Heart right ventricle (tissue), 16 donors: Measurements from ENCODE around the gene NAALADL1. TPM values are rescaled to one million over a fixed set of nuclear protein-coding genes. Genes with fewer than 3 reads are reported as not detected.

Experiments used
- ATAC-seq, 8 donors: fragments of 200-7000 bp; cut with Tn5 transposase; one replicate each; pipeline ENCODE4 v1.9.1; 2020; ENCODE audit warnings: mild to moderate bottlenecking in 8 of 8, moderate library complexity in 8 of 8, moderate number of reproducible peaks in 1 of 8
- DNase-seq, 2 donors: peaks; one replicate each; pipeline ENCODE4 v3.0.0-alpha.2; 2020
- H3K27ac ChIP-seq, 10 donors: fragments of 200-600 bp; sonication (generic) in 2 of 10; one replicate each; pipeline versions ENCODE4 v1.5.0 to v1.8.0; 2020 to 2022; ENCODE audit warnings: mild to moderate bottlenecking in 3 of 10
- H3K27me3 ChIP-seq, 7 donors: fragments of 200-600 bp; one replicate each; pipeline ENCODE4 v1.8.0; 2021 to 2022; ENCODE audit warnings: mild to moderate bottlenecking in 2 of 7
- H3K36me3 ChIP-seq, 9 donors: fragments of 200-600 bp; sonication (generic) in 1 of 9; one replicate each; pipeline versions ENCODE4 v1.5.0 to v1.8.0; 2020 to 2022; ENCODE audit warnings: mild to moderate bottlenecking in 2 of 9
- H3K4me1 ChIP-seq, 9 donors: fragments of 200-600 bp; sonication (generic) in 1 of 9; one replicate each; pipeline versions ENCODE4 v1.5.0 to v1.8.0; 2020 to 2022; ENCODE audit warnings: mild to moderate bottlenecking in 4 of 9
- H3K4me3 ChIP-seq, 10 donors: fragments of 200-600 bp; sonication (generic) in 2 of 10; one replicate each; pipeline versions ENCODE4 v1.5.0 to v1.8.0; 2020 to 2022; ENCODE audit warnings: mild to moderate bottlenecking in 7 of 10, moderate library complexity in 2 of 10
- H3K9me3 ChIP-seq, 11 donors: fragments of 200-600 bp in 10 of 11; sonication (generic) in 2 of 11; one replicate each; pipeline versions ENCODE4 v1.5.0 to v1.8.0; 2013 to 2022; ENCODE audit warnings: mild to moderate bottlenecking in 2 of 11, control low read depth in 1 of 11, moderate library complexity in 1 of 11
- WGBS, 2 donors: extraction: QIAGEN DNeasy Blood & Tissue Kit; methylation state at CpG; one replicate each; pipeline ENCODE4 v1.1.7; 2013; ENCODE audit warnings: inconsistent platforms in 1 of 2; 5-methylcytosine and 5-hydroxymethylcytosine counted together
- intact Hi-C, 10 donors: fragments of 100-400 bp; cut with DNase I; formaldehyde crosslinking; loops; one replicate each; pipeline versions ENCODE4 v1.11.1 to v1.14.2; 2022
- polyA plus RNA-seq, 2 donors: library from polyadenylated mRNA; stranded (reverse); fragments of 200-250 nt; gene quantifications; one replicate each; pipeline ENCODE4 v1.2.3, GENCODE V29; 2013
- total RNA-seq, 10 donors: library from RNA; stranded (reverse); fragmentation: NEBNext Ultra II Directional in 3 of 10; extraction: Animal tissue kit (Norgen Biotek cat#: 25700) in 3 of 10; gene quantifications; one replicate each; pipeline versions ENCODE4 v1.2.1 to v1.2.4, GENCODE V29; 2021 to 2023
- TF ChIP-seq, protein P1 (sequence below), 9 donors: fragments of 200-600 bp; sonication (generic) in 2 of 9; IDR thresholded peaks; one replicate each; pipeline versions ENCODE4 v1.5.0 to v1.8.0; 2021 to 2022; ENCODE audit warnings: antibody characterized with exemption in 9 of 9, mild to moderate bottlenecking in 5 of 9, moderate library complexity in 1 of 9
- donor health status: Arrhythmogenic right ventricular cardiomyopathy.
- donor health status: ischemic (EF 13 %, LVEDD 7.1; RV severe dilation, severe dysfunction).
- donor health status: healthy with polysubstance abuse.
- donor health status: DM: no; HTN: yes; CAD: no.
- donor health status: DM: no; HTN: no; CAD: no.
- donor health status: ischemic (EF 25% LVEDD 6.9; RV normal size, moderate dysfunction).
- donor health status: ischemic (EF 25% LVEDD 5.7; RV mildly dilated, moderate dysfunction).
- donor health status: healthy.
- donor health status: DM: yes; HTN: yes; CAD: no.
- donor health status: Ischemic cardiomyopathy.
- donor health status: ischemic (EF 35%, LVEDD 5.7; RV mildly dilated, moderate dysfunction).
- donor health status: nonischemic (EF 11% LVEDD 7.7; RV severe dilation, severe dysfunction).
- donor health status: DM: yes; HTN: yes; CAD: no.
- donor health status: PGD.
- donor health status: ischemic (EF 29% LVEDD 5.4; RV normal size, mild dysfunction).
- donor health status: nonischemic (EF 23%, LVEDD 6.1; RV moderate dilation, normal function).

Gene NAALADL1
- total and polyA plus RNA-seq, 12 donors, result 2.1 to 9.1 (median 3.9) TPM

DNA sequence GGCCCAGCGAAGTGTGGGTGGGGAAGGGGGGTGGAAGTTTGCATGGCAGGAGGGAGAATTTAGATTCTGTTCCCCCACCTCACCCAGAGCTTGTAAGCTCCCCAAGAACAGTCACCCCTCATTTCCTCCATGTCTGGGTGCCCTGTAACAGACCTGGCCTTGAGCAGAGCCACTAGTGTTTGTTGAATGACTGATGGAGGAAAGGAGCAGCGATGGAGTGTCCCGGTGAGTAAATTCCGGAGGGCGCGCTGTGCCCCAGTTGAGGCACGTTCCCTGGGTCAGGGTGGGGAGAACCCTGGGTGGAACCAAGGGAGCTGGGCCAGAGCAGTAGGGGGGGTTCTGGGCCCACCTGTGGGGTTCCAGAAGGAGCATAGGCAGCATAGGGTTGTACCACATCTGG is 827 bp downstream of the NAALADL1 start:
- intact Hi-C loops, result no loop called here
- WGBS, 2 donors, result 89 to 92% methylated on average over 7 of the region's 7 CpGs
- TF ChIP-seq, protein P1, sequence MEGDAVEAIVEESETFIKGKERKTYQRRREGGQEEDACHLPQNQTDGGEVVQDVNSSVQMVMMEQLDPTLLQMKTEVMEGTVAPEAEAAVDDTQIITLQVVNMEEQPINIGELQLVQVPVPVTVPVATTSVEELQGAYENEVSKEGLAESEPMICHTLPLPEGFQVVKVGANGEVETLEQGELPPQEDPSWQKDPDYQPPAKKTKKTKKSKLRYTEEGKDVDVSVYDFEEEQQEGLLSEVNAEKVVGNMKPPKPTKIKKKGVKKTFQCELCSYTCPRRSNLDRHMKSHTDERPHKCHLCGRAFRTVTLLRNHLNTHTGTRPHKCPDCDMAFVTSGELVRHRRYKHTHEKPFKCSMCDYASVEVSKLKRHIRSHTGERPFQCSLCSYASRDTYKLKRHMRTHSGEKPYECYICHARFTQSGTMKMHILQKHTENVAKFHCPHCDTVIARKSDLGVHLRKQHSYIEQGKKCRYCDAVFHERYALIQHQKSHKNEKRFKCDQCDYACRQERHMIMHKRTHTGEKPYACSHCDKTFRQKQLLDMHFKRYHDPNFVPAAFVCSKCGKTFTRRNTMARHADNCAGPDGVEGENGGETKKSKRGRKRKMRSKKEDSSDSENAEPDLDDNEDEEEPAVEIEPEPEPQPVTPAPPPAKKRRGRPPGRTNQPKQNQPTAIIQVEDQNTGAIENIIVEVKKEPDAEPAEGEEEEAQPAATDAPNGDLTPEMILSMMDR (IDR thresholded peaks at IDR 0.05), result no peak
- DNase-seq (no peak), ATAC-seq (no peak)
- Histone ChIP-seq H3K4me1 (no peaks in the 10 kb centered on the region), H3K27ac (no peak overlapping the region), H3K4me3 (no peak overlapping the region), H3K36me3 (no peaks in the 10 kb centered on the region), H3K9me3 (no peaks in the 10 kb centered on the region), H3K27me3 (no peaks in the 10 kb centered on the region)

DNA sequence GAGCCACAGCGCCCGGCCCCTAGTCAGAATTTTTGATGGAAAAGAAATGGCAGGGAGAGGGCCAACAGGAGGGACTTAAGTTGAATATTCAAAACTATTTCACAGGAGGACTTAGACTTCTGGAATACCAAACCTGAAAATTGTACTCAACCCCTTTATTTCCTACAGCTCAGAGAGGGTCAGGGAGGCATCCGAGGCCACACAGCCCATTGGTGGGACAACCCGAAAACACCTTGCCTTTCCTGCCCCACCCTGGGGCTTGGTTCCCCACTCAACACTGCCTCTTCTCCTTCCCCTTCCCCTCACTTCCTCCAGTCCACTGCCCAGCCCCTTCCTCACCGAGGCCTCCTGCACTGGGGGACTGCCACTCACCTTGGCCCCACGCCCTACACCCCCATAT is 1.4 kb downstream of the NAALADL1 start:
- WGBS, 2 donors, result 83 to 89% methylated on average over 6 of the region's 6 CpGs
- intact Hi-C loops, result no loop called here
- Histone ChIP-seq H3K27me3 (no peaks in the 10 kb centered on the region), H3K4me1 (no peaks in the 10 kb centered on the region), H3K4me3 (no peak overlapping the region), H3K9me3 (no peaks in the 10 kb centered on the region), H3K27ac (no peak overlapping the region), H3K36me3 (no peaks in the 10 kb centered on the region)
- TF ChIP-seq, protein P1 (IDR thresholded peaks at IDR 0.05), result no peak
- ATAC-seq (no peak), DNase-seq (no peak)

DNA sequence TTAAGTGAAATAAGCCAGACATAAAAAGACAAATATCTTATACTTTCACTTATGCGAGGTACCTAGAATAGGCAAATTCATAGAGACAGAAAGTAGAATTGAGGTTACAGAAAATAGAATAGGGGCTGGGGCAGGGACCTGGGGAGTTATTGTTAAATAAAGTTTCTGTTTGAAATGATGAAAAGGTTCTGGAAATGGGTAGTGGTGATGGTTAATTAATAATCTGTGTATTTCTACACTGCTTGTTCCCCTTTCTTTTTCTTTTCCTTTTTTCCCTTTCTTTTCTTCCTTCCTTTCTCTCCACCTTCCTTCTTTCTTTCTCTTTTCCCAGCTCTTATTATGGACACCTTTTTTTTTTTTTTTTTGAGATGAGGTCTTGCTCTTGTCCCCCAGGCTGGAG is 2.8 kb downstream of the NAALADL1 start:
- Histone ChIP-seq H3K4me1 (no peaks in the 10 kb centered on the region), H3K27ac (no peak overlapping the region), H3K9me3 (no peaks in the 10 kb centered on the region), H3K27me3 (no peaks in the 10 kb centered on the region), H3K4me3 (no peak overlapping the region), H3K36me3 (no peaks in the 10 kb centered on the region)
- intact Hi-C loops, result no loop called here
- WGBS, 2 donors, result 77 to 80% methylated on average over 1 of the region's 1 CpG
- no peak for ATAC-seq
- DNase-seq, result no peak
- TF ChIP-seq, protein P1 (IDR thresholded peaks at IDR 0.05), result no peak

DNA sequence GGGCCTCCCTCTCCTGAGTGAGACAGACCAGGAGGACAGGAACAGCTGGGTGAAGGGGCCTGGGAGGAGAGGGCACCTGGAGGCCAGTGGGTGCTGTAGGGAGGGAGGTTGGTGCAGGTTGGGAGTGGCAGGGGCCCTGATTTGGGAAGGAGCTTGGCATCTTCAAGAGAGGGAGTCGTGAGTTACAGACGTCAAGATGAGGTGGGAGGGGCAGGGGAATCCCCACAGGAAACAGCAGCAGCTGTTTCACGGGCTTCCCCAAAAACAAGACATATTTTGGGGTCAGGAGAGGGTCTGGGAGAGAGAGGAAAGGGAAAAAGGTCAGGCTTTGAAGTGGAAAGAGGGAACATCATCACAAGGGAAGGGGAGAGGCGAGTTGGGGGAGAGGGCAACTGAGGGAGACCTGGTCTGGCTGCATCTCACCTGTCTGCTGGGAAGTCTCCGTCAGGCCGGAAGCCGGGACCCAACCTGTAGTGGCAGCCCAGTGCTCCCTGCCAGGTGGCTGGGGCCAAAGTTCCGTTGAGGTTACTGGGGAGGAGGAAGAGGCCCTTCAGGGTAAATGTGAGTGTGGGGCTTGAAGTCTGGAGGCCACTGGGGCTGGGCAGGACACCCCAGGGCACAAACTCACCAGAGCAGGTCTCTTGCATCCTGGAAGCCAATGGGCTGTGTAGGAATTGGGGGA is 4.4 kb downstream of the NAALADL1 start:
- Histone ChIP-seq H3K27me3 (no peaks in the 10 kb centered on the region), H3K9me3 (no peaks in the 10 kb centered on the region), H3K4me1 (no peaks in the 10 kb centered on the region), H3K36me3 (no peaks in the 10 kb centered on the region), H3K27ac (no peak overlapping the region), H3K4me3 (no peak overlapping the region)
- TF ChIP-seq, protein P1 (IDR thresholded peaks at IDR 0.05), result no peak
- 42 to 49% methylated on average over 8 of the region's 8 CpGs for WGBS, 2 donors
- intact Hi-C loops, result no loop called here
- ATAC-seq (no peak), DNase-seq (no peak)
